HepG2 (cell line): ENCODE data around the gene PLXNC1. TPM values are rescaled to one million over a fixed set of nuclear protein-coding genes. Genes with fewer than 3 reads are reported as not detected.

Experiments
- ARID3A ChIP-seq: IDR thresholded peaks from 2 replicates; pipeline ENCODE4 v1.6.1; 2012; ENCODE audit warnings: low read depth, low read length, improper control_type of control experiment
- BCL6 ChIP-seq: IDR thresholded peaks from 2 replicates; pipeline ENCODE4 v1.6.1; 2016; ENCODE audit warnings: missing genetic modification reagents, missing compliant biosample characterization
- DBP ChIP-seq: sonication (generic); formaldehyde crosslinking; IDR thresholded peaks from 2 replicates; pipeline ENCODE4 v1.4.0; 2020; ENCODE audit warnings: missing genetic modification reagents; ENCODE audit errors: not compliant biosample characterization
- GATA4 ChIP-seq: sonication (generic); IDR thresholded peaks from 2 replicates; pipeline ENCODE4 v1.6.1; 2016; ENCODE audit warnings: antibody characterized with exemption, low read depth, borderline replicate concordance
- IKZF4 ChIP-seq: sonication (generic); formaldehyde crosslinking; IDR thresholded peaks from 2 replicates; pipeline ENCODE4 v1.5.1; 2020; ENCODE audit warnings: borderline replicate concordance, mild to moderate bottlenecking, low read depth, missing genetic modification reagents; ENCODE audit errors: not compliant biosample characterization
- JUNB ChIP-seq: sonication (generic); formaldehyde crosslinking; IDR thresholded peaks from 2 replicates; pipeline ENCODE4 v1.8.0; 2022; ENCODE audit warnings: missing genetic modification reagents, mild to moderate bottlenecking, borderline replicate concordance
- MYC ChIP-seq: sonication (generic); formaldehyde crosslinking; IDR thresholded peaks from 2 replicates; pipeline ENCODE4 v1.9.0; 2021; ENCODE audit warnings: missing genetic modification reagents, borderline replicate concordance
- POGK ChIP-seq: sonication (generic); formaldehyde crosslinking; conservative IDR thresholded peaks from 2 replicates; pipeline ENCODE4 v1.8.0; 2022; ENCODE audit warnings: mild to moderate bottlenecking, moderate library complexity, missing genetic modification reagents
- RELA ChIP-seq: sonication (generic); formaldehyde crosslinking; IDR thresholded peaks from 2 replicates; pipeline ENCODE4 v1.4.0; 2020; ENCODE audit warnings: missing genetic modification reagents
- USF2 ChIP-seq, 2 experiments: sonication (generic) in 1 of 2; formaldehyde crosslinking in 1 of 2; IDR thresholded peaks; 2 replicates each; pipeline versions ENCODE4 v1.5.1 to v1.6.1; 2011 to 2020; ENCODE audit warnings: borderline replicate concordance in 1 of 2, low read depth in 1 of 2, low read length in 1 of 2, mild to moderate bottlenecking in 1 of 2, missing genetic modification reagents in 1 of 2, moderate library complexity in 1 of 2
- ZKSCAN5 ChIP-seq: sonication (generic); formaldehyde crosslinking; IDR thresholded peaks from 2 replicates; pipeline ENCODE4 v1.5.1; 2020; ENCODE audit warnings: mild to moderate bottlenecking, missing genetic modification reagents
- ZNF235 ChIP-seq: sonication (generic); formaldehyde crosslinking; IDR thresholded peaks from 2 replicates; pipeline ENCODE4 v1.8.1; 2023; ENCODE audit warnings: mild to moderate bottlenecking, missing genetic modification reagents, borderline replicate concordance
- ZNF687 ChIP-seq: sonication (generic); formaldehyde crosslinking; IDR thresholded peaks from 2 replicates; pipeline ENCODE4 v1.5.1; 2020; ENCODE audit warnings: mild to moderate bottlenecking, missing genetic modification reagents, moderate library complexity
- ZNF7 ChIP-seq: IDR thresholded peaks from 2 replicates; pipeline ENCODE4 v1.6.1; 2016; ENCODE audit warnings: missing biosample characterization, missing genetic modification reagents
- polyA plus RNA-seq, 8 experiments: library from polyadenylated mRNA; depleted of rRNA in 3 of 8; stranded (reverse) in 7 of 8; unstranded in 1 of 8; fragments of >200 nt; fragmentation: Illumina TruSeq in 4 of 8; extraction: Trizol in 4 of 8; gene quantifications; 2 replicates each; pipeline versions ENCODE4 v1.2.1 to v1.2.3, GENCODE V29; 2011 to 2016; ENCODE audit warnings: low read depth in 4 of 8, missing spikeins in 1 of 8, mixed read lengths in 1 of 8; ENCODE audit not compliant: insufficient read depth in 1 of 8
- total RNA-seq, 5 experiments: library from RNA; depleted of rRNA; stranded (reverse); fragments of >200 nt; fragmentation: Illumina TruSeq; extraction: Trizol; gene quantifications; 2 replicates each; pipeline ENCODE4 v1.2.3, GENCODE V29; 2016; ENCODE audit warnings: low read depth in 1 of 5

Gene PLXNC1
- total and polyA plus RNA-seq, 2 of the 13 experiments (the other 11 are each of a cell fraction or from before 2014, with no cell fraction given), result 6.6 to 11.2 TPM

GRCh38 chr12:94101738-94102660 is 46.4 kb upstream of the PLXNC1 start (continued):
- TF ChIP-seq BCL6 (CRISPR knock-in tag), result peak; percentile 99
- TF ChIP-seq USF2 (IDR thresholded peaks at IDR 0.05; ENCODE audit: low read depth, low read length), result no peak
- TF ChIP-seq USF2 (CRISPR knock-in tag; IDR thresholded peaks at IDR 0.05; ENCODE audit: borderline replicate concordance), result no peak
- no peak for TF ChIP-seq JUNB (CRISPR knock-in tag)
- no peak for TF ChIP-seq ZKSCAN5
- TF ChIP-seq IKZF4 (CRISPR knock-in tag), result peak; percentile 44
- TF ChIP-seq POGK, result peak; percentile 42; the same call in 1 of the 2 replicates
- TF ChIP-seq GATA4, result no peak
- TF ChIP-seq ARID3A, result no peak
- TF ChIP-seq ZNF7 (CRISPR knock-in tag), result no peak
- TF ChIP-seq ZNF235 (CRISPR knock-in tag), result no peak
- TF ChIP-seq DBP, result no peak
- TF ChIP-seq ZNF687 (CRISPR knock-in tag), result peak; percentile 60
- TF ChIP-seq MYC (CRISPR knock-in tag), result peak; percentile 31; the same call in 1 of the 2 replicates
- no peak for TF ChIP-seq RELA
